Activated gamma-delta T cell (primary cell): Measurements from ENCODE around the gene DMRT3.

Experiments
- DNase-seq: peaks from one replicate; lab custom pipeline; 2025; lab: John Stamatoyannopoulos, UW

Gene DMRT3

GRCh38 chr9:970151-970996 lies 6.1 kb upstream of the DMRT3 start:
- no peak for DNase-seq

GRCh38 chr9:971901-972500 lies 4.5 kb upstream of the DMRT3 start:
- DNase-seq: no peak

DNA sequence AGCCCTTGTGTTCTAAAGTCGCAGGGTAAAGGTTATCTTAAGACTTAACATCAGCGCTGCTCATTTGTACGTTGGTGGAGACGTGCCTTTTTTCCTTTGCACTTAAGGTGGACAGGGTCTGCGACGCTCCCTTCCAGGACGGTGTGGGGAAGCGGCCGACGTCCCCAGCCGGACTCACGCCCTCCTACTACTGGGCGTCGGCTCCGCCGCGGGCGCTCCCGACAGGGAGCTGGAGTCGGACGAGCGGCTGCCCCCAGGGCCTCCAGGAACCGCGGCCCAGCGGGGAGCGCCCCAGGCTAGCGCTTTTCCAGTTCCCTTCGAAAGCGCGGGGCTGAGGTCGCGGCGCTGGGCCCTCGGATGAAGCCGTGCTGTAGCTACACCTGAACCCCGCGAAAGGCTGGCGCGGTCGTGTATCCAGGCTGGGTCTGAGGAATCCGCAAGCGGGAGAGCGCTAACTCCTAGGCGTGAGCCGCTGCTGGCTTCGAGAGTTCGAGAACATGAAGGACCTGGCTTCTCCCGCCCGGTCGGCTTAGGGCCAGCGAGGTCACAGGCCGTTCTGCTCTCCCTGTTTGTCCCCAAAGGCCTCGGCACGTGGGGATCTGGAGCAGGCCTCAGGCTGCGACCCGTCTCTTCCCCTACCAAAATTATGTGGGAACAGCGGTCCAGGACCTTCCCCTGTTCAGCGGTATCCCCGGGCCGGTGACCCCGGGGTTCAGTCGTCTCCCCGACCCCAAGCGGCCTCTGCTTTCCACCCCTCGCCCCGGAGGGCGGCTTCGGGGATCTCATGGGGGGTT lies 3.8 kb upstream of the DMRT3 start:
- no peak for DNase-seq

DNA sequence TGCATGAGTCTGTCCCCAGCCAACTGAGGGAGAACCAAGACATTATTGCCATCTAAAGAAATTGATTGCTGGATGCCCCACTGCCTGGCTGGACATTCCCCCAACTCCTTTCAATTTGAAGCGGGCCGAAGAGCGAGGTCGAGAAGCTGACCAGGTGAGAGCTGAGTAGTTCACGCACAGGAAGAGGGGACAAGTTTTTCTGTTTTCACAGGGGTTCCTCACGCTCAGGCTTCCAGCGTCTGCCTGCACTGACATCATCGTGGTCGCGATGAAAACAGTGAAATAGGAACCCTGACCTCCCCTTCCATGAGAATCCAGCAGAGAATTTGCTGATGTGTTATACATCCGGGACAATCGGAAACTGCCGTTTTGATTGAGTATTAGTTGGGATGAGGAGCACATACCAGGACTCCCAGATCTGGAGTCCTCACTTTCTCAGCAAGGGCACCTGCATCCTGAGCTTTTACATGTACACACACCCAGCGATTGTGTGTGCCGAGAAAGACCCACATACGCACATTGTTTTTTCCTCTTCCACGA lies 3.1 kb upstream of the DMRT3 start:
- DNase-seq: no peak

DNA sequence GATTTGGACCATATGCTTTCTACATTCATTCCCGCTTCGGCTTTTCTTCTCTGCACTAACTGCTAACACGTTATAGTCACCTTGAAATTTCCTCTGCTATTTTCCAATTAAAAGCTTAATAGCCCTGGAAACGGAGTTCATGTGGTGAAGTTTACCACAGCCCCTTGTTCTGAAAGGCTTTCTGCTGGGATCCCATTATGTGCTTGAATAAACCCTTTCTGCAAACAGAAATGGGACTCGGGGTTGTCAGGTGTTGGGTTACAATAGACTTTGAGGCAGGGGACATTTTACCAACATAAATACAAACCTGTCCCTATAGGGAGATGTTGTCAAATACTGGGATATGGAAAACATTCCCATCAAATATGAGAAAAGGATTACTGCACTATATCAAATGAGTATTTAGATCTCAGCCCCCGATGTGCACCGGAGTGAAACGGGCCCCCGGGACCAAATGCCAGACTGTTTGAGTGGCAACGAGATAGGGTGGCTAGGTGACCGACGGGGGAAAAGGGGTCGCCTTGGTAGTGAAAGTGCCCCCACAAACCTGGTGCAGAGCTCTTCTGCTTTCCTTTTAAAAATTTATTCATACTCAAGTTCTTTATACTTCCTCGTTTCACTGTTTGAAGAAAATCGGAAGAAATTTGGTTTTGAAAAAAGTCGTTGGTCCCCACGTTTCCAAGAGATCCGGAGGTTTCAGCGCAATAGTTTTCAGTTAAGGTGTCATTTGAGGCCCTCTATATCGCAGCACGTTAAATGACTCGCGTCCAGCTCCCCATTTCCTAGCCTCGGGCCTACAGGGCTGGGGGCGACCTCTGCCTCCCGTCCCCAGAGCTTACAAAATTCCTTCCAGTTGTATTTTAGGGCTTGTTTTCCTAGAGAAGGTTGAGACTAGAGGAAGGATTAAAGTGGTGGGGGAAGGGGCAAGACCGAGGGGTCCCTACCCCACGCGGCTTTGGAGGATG lies 2.1 kb upstream of the DMRT3 start:
- no peak for DNase-seq

DNA sequence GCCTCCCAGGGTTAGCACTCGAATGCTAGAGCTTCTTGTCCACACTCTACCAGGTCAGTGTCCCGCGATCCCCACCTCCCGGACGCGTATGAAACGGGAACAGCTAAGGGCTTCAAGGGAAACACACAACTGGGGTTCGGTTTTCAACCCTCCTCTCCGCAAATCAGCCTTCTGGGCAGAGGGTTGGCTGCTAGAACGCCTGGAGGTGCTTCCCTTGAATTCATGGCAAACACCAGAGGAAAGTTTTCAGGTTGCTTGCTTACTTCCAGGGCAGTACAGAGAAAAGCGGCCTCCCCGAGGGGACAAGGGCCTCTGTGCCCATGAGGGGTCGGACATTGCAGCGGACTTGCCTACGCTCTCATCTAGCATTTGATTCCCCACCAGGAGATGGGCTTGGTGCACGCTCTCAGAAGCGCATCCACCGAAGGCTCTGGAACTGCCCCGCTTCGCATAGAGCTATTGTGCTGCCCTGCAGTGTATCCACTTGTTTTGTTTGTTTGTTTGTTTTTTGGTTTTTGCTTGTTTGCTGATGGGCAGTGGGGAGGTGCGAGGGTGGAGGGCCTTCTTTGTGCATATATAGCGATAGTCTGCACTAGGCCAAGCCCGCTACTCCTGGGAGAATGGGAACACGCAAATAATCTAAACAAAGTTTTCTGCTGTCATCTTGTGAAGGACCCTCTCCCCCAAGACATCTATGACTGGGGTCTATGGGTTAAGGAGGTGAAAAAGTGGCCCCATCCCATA lies 1.3 kb upstream of the DMRT3 start:
- DNase-seq: no peak

- no peak for DNase-seq
These were observed 656 bp upstream of the DMRT3 start for GRCh38 chr9:975740-976257.

- no peak for DNase-seq
These were observed 735 bp downstream of the DMRT3 start for GRCh38 chr9:976943-977837.

DNA sequence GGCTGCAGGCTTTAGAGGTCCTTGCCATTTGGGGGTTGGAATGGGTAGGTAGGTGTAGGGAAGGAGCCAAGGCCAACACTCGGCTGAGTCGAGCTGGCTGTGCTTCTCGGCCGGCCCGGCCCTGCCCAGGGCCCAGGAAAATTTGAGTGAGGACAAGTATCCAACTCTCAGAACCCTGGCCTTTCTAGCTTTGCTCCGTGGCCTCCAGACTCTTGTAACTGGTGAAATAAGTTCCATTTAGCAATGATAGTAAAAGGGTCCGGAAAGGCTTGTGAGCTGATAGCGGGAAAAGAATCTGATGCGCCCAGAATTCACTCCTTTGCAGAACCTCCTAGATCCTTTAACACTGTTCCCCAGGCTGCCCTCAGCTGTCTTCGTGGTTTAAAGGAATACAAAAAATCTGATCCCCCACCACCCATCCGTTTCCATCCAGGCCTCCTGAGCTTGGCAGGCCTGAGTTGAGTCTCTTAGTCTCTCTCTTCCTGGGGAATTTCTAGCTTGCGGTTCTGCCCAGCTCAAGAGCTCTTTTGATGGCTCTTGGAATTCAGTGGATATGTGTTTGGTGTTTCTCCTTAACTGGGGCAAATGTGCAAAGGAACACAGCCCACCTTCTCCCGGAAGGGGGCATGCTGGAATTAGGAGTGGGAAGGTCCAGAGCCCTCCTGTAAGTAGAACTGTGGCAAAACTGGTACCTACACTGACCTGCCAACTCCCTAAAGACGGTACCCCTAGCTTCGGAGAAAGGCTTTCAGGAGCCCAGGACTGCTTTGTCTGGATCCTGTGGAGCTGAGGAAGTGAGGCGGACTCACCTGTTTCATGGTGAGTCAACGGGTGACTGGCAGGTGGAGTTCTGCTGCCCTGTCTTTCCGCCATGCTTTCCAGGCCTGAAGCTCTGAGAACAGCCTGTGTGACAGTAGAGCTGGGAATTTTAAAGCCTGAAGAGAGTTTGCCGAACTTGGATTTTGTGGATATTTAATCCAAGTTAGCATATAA lies 1.7 kb downstream of the DMRT3 start:
- no peak for DNase-seq

DNA sequence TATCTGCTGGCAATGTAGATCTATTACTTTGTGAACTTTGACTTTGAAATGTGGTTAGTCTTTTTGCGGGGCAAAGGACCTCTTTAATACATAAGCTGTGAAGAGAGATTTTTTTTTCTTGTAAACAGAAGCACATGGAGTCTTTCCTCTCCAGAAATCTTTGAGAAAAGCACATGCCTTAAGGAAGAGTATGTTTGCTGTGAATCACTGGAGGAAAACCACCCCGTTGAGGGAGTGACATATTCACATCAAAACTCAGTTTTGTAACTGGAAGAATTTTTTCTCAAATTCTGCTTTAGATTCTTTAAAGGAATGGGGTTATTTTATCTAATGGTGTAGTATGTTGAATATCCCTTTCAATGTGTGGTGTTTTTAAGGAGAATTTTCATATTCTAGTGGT lies 3.5 kb downstream of the DMRT3 start:
- no peak for DNase-seq

GRCh38 chr9:980640-981039 lies 4.2 kb downstream of the DMRT3 start:
- DNase-seq: no peak

GRCh38 chr9:981491-981898 lies 5.0 kb downstream of the DMRT3 start:
- no peak for DNase-seq

- DNase-seq: no peak
These were observed 6.2 kb downstream of the DMRT3 start for GRCh38 chr9:982394-983230.

- no peak for DNase-seq
These were observed 17.6 kb downstream of the DMRT3 start for GRCh38 chr9:994005-994404.

DNA sequence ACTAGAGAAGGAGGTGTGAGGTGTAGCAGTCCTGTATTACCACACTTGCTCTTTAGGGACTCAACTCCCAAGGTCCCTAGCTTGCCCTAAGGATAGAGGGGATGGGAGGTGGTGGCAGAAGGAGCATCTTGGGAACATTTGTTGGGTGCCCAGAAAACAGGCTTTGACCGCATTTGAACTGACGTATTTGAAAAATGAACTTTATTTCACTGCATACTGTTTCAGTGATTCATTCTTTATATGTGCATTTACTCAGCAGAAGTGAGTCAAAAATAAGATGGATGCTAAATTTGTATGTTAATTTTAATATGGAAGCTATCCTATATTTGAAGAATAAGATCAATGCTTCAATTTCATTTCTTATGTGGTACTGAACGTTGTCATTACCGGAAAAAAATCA lies 18.7 kb downstream of the DMRT3 start:
- DNase-seq: no peak

DNA sequence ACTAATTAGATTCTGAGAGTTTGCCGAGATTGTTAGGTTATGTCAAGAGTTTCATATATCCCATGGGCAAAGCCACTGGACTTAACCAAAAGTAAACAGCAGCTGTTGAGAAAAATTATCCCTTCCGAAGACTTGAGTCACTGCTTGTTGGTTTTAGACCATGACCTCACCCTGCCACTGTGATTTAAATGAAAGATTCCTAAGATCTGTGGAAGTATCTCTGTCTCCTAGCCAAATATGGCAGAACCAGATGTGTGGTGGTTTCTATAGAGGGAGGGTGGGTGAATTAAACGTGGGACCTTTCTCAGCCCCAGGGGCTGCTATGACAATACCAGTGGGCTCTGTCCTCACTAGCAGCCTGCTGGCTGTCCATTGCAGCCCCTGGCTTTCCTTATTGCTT lies 19.3 kb downstream of the DMRT3 start:
- DNase-seq: no peak
